GM13976 (cell line): Measurements from ENCODE around the gene SNED1.

ENCODE experiments used
- DNase-seq: peaks from one replicate; pipeline ENCODE4 v3.0.0; 2012; ENCODE audit warnings: low spot score
- CTCF ChIP-seq: IDR thresholded peaks from 2 replicates; pipeline ENCODE4 v1.5.1; 2012; ENCODE audit warnings: borderline replicate concordance, mild to moderate bottlenecking; ENCODE audit not compliant: insufficient read depth; ENCODE audit errors: extremely low read depth, missing control alignments, control extremely low read depth
- in situ Hi-C: fragments of 300-500 bp; cut with MboI; formaldehyde crosslinking; loops from one replicate; pipeline ENCODE4 v1.12.0; 2022; ENCODE audit warnings: low sequenced_read_pairs, mixed read lengths, inconsistent platforms; ENCODE audit not compliant: unreplicated experiment

Gene SNED1

GRCh38 chr2:241003830-241004564 is 5.6 kb downstream of the SNED1 start:
- TF ChIP-seq CTCF: no peak
- in situ Hi-C loops: no loop called here
- no peak for DNase-seq

GRCh38 chr2:241005569-241005968 is 7.2 kb downstream of the SNED1 start:
- in situ Hi-C loops: no loop called here
- TF ChIP-seq CTCF: no peak
- DNase-seq: no peak

- no peak for TF ChIP-seq CTCF
- in situ Hi-C loops: no loop called here
- DNase-seq: no peak
Observed at GRCh38 chr2:241006412-241006811, 8.0 kb downstream of the SNED1 start.

- no peak for DNase-seq
- TF ChIP-seq CTCF: no peak
- in situ Hi-C loops: no loop called here
Observed at GRCh38 chr2:241007111-241007510, 8.7 kb downstream of the SNED1 start.

GRCh38 chr2:241007880-241008710 is 9.7 kb downstream of the SNED1 start:
- in situ Hi-C loops: no loop called here
- no peak for TF ChIP-seq CTCF
- DNase-seq: peak; percentile 37

GRCh38 chr2:241008711-241009121 is 10.3 kb downstream of the SNED1 start:
- in situ Hi-C loops: no loop called here

More at GRCh38 chr2:241008711-241009121, 10.3 kb downstream of the SNED1 start:
- no peak for DNase-seq
- no peak for TF ChIP-seq CTCF
